ENCODE data around the gene LRG1. TPM values are rescaled to one million over a fixed set of nuclear protein-coding genes. Genes with fewer than 3 reads are reported as not detected.

The LRG1 gene
- total and polyA plus RNA-seq, 2 of the 13 experiments (the other 11 are each of a cell fraction or from before 2014, with no cell fraction given), result 12.0 to 39.3 TPM

DNA sequence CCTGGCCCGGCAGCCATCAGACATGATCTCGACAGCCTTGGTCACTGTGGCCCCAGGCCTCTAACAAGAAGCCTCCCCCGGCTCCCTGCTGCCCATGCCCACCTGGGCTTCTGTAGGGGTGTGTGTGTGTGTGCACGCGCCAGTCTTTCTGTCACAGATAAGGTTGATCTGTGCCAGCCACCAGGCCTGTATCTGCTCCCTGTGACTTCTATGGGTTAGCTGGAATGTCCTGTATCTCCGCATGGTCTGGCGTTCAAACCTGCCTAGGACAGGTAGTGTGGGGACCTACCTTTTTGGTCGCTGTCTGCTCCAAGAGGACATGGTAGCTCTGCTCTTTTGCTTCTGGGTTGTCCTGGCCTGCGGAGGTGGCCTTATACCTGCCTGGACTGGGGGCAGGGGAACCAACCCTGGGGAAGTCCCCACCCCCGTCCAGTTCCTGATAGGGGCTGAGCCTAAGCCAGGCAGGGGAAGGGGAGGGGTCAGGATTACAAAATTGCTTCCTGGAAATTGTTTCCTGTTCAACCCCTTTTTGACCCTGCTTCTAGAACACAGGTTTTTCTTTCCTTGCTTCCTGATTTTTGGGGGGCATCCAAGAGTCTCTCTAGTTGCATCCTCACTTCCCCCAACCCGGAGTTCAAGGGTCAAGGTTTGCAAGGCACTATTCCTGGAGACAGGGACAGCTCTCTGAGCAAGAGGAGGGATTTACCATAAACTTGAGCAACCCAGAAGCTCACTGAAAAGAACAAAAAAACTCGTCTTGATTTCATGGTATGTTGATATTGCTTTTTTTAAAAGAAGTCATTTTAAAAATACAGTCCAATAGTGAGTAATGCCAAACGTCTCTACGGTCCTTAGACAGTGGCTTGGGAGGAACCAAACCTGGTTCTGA lies at the start of gene LRG1 (continued):
- TF ChIP-seq, protein P1, sequence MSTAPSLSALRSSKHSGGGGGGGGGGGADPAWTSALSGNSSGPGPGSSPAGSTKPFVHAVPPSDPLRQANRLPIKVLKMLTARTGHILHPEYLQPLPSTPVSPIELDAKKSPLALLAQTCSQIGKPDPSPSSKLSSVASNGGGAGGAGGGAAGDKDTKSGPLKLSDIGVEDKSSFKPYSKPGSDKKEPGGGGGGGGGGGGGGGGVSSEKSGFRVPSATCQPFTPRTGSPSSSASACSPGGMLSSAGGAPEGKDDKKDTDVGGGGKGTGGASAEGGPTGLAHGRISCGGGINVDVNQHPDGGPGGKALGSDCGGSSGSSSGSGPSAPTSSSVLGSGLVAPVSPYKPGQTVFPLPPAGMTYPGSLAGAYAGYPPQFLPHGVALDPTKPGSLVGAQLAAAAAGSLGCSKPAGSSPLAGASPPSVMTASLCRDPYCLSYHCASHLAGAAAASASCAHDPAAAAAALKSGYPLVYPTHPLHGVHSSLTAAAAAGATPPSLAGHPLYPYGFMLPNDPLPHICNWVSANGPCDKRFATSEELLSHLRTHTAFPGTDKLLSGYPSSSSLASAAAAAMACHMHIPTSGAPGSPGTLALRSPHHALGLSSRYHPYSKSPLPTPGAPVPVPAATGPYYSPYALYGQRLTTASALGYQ (CRISPR knock-in tag; IDR thresholded peaks at IDR 0.05), result no peak
- no peak for TF ChIP-seq ZNF776 (CRISPR knock-in tag; IDR thresholded peaks at IDR 0.05)
- TF ChIP-seq ATF1 (CRISPR knock-in tag; IDR thresholded peaks at IDR 0.05), result no peak
- TF ChIP-seq ETV5 (CRISPR knock-in tag; IDR thresholded peaks at IDR 0.05; ENCODE audit: borderline replicate concordance), result peak; percentile 83; the same call in 1 of the 2 replicates
- no peak for TF ChIP-seq FOXA1 (IDR thresholded peaks at IDR 0.05)
- no peak for TF ChIP-seq FOXA1 (CRISPR knock-in tag; IDR thresholded peaks at IDR 0.05)
- no peak for TF ChIP-seq ZBTB1 (CRISPR knock-in tag; IDR thresholded peaks at IDR 0.05; ENCODE audit: borderline replicate concordance)
- no peak for TF ChIP-seq ZNF260 (CRISPR knock-in tag; IDR thresholded peaks at IDR 0.05; ENCODE audit: borderline replicate concordance, low read depth)
- 0 out of 2 replicates have a peak, but pooled peaks have one; percentile 60 for TF ChIP-seq ZKSCAN5 (CRISPR knock-in tag; IDR thresholded peaks at IDR 0.05)
- TF ChIP-seq, protein P2, sequence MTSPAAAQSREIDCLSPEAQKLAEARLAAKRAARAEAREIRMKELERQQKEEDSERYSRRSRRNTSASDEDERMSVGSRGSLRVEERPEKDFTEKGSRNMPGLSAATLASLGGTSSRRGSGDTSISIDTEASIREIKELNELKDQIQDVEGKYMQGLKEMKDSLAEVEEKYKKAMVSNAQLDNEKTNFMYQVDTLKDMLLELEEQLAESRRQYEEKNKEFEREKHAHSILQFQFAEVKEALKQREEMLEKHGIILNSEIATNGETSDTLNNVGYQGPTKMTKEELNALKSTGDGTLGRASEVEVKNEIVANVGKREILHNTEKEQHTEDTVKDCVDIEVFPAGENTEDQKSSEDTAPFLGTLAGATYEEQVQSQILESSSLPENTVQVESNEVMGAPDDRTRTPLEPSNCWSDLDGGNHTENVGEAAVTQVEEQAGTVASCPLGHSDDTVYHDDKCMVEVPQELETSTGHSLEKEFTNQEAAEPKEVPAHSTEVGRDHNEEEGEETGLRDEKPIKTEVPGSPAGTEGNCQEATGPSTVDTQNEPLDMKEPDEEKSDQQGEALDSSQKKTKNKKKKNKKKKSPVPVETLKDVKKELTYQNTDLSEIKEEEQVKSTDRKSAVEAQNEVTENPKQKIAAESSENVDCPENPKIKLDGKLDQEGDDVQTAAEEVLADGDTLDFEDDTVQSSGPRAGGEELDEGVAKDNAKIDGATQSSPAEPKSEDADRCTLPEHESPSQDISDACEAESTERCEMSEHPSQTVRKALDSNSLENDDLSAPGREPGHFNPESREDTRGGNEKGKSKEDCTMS (CRISPR knock-in tag; conservative IDR thresholded peaks at IDR 0.05), result no peak
- no peak for TF ChIP-seq RCOR2 (CRISPR knock-in tag; IDR thresholded peaks at IDR 0.05)
- peak; percentile 94 for TF ChIP-seq RARA (CRISPR knock-in tag; IDR thresholded peaks at IDR 0.05)
- TF ChIP-seq ZFX (CRISPR knock-in tag; IDR thresholded peaks at IDR 0.05; ENCODE audit: low read depth), result peak; percentile 84; the same call in 1 of the 2 replicates
- TF ChIP-seq ZNF20 (CRISPR knock-in tag; IDR thresholded peaks at IDR 0.05), result no peak
- no peak for TF ChIP-seq SP1 (IDR thresholded peaks at IDR 0.05)
- peak; percentile 54; the same call in 1 of the 2 replicates for TF ChIP-seq SP1 (CRISPR knock-in tag; IDR thresholded peaks at IDR 0.05)
- TF ChIP-seq, protein P3, sequence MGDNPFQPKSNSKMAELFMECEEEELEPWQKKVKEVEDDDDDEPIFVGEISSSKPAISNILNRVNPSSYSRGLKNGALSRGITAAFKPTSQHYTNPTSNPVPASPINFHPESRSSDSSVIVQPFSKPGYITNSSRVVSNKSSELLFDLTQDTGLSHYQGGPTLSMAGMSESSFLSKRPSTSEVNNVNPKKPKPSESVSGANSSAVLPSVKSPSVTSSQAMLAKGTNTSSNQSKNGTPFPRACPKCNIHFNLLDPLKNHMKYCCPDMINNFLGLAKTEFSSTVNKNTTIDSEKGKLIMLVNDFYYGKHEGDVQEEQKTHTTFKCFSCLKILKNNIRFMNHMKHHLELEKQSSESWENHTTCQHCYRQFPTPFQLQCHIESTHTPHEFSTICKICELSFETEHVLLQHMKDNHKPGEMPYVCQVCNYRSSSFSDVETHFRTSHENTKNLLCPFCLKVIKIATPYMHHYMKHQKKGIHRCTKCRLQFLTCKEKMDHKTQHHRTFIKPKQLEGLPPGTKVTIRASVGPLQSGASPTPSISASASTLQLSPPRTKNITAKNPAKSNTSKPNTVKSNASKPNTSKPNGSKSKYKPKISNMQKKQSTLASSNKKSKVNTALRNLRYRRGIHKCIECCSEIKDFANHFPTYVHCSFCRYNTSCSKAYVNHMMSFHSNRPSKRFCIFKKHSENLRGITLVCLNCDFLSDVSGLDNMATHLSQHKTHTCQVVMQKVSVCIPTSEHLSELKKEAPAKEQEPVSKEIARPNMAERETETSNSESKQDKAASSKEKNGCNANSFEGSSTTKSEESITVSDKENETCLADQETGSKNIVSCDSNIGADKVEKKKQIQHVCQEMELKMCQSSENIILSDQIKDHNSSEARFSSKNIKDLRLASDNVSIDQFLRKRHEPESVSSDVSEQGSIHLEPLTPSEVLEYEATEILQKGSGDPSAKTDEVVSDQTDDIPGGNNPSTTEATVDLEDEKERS (CRISPR knock-in tag; IDR thresholded peaks at IDR 0.05), result 0 out of 2 replicates have a peak, but pooled peaks have one; percentile 29
- no peak for TF ChIP-seq ARHGAP35 (CRISPR knock-in tag; IDR thresholded peaks at IDR 0.05; ENCODE audit: borderline replicate concordance)
- no peak; the same call in none of the 2 replicates for TF ChIP-seq ZNF350 (CRISPR knock-in tag; IDR thresholded peaks at IDR 0.05; ENCODE audit: borderline replicate concordance, low read depth)
- TF ChIP-seq NR2F2 (IDR thresholded peaks at IDR 0.05; ENCODE audit: borderline replicate concordance, low read depth), result peak; percentile 39; the same call in 1 of the 2 replicates
- peak; percentile 60; the same call in 1 of the 2 replicates for TF ChIP-seq MIXL1 (CRISPR knock-in tag; IDR thresholded peaks at IDR 0.05)
- peak; percentile 66; the same call in 1 of the 2 replicates for TF ChIP-seq ZNF335 (CRISPR knock-in tag; IDR thresholded peaks at IDR 0.05)
- no peak for TF ChIP-seq ZNF629 (CRISPR knock-in tag; conservative IDR thresholded peaks at IDR 0.05)
